ENCODE data around the gene NABP1. TPM values are rescaled to one million over a fixed set of nuclear protein-coding genes. Genes with fewer than 3 reads are reported as not detected.

Gene NABP1
- total and polyA plus RNA-seq, 10 of the 15 experiments (the other 5 are each of a cell fraction or from before 2014, with no cell fraction given), result 22.9 to 65.7 (median 39.9) TPM

DNA sequence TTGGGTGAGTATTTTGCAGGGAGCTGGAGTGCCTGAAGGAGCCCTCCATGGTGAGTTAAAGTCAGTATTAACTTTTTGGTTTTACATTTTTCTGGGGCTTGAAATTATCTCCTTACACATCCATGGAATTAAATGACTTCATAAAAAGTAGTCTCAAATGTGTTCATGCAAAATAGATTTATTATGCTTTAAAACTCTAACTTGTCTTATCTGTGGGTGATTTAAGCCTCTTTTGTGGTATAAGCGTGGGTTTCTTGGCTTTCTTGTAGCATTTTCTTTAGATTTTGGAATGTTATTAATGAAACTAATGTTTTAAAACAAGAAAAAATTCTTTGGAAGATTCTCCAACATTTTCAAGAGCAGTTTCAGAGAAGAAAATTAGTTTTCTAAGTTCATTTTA is 27.8 kb downstream of the NABP1 start (continued):
- TF ChIP-seq, protein P1, sequence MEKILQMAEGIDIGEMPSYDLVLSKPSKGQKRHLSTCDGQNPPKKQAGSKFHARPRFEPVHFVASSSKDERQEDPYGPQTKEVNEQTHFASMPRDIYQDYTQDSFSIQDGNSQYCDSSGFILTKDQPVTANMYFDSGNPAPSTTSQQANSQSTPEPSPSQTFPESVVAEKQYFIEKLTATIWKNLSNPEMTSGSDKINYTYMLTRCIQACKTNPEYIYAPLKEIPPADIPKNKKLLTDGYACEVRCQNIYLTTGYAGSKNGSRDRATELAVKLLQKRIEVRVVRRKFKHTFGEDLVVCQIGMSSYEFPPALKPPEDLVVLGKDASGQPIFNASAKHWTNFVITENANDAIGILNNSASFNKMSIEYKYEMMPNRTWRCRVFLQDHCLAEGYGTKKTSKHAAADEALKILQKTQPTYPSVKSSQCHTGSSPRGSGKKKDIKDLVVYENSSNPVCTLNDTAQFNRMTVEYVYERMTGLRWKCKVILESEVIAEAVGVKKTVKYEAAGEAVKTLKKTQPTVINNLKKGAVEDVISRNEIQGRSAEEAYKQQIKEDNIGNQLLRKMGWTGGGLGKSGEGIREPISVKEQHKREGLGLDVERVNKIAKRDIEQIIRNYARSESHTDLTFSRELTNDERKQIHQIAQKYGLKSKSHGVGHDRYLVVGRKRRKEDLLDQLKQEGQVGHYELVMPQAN (conservative IDR thresholded peaks at IDR 0.05), result no peak
- TF ChIP-seq, protein P2, sequence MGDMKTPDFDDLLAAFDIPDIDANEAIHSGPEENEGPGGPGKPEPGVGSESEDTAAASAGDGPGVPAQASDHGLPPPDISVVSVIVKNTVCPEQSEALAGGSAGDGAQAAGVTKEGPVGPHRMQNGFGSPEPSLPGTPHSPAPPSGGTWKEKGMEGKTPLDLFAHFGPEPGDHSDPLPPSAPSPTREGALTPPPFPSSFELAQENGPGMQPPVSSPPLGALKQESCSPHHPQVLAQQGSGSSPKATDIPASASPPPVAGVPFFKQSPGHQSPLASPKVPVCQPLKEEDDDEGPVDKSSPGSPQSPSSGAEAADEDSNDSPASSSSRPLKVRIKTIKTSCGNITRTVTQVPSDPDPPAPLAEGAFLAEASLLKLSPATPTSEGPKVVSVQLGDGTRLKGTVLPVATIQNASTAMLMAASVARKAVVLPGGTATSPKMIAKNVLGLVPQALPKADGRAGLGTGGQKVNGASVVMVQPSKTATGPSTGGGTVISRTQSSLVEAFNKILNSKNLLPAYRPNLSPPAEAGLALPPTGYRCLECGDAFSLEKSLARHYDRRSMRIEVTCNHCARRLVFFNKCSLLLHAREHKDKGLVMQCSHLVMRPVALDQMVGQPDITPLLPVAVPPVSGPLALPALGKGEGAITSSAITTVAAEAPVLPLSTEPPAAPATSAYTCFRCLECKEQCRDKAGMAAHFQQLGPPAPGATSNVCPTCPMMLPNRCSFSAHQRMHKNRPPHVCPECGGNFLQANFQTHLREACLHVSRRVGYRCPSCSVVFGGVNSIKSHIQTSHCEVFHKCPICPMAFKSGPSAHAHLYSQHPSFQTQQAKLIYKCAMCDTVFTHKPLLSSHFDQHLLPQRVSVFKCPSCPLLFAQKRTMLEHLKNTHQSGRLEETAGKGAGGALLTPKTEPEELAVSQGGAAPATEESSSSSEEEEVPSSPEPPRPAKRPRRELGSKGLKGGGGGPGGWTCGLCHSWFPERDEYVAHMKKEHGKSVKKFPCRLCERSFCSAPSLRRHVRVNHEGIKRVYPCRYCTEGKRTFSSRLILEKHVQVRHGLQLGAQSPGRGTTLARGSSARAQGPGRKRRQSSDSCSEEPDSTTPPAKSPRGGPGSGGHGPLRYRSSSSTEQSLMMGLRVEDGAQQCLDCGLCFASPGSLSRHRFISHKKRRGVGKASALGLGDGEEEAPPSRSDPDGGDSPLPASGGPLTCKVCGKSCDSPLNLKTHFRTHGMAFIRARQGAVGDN (IDR thresholded peaks at IDR 0.05), result no peak
- no peak for TF ChIP-seq RELA (IDR thresholded peaks at IDR 0.05; ENCODE audit: borderline replicate concordance, partially characterized antibody)

DNA sequence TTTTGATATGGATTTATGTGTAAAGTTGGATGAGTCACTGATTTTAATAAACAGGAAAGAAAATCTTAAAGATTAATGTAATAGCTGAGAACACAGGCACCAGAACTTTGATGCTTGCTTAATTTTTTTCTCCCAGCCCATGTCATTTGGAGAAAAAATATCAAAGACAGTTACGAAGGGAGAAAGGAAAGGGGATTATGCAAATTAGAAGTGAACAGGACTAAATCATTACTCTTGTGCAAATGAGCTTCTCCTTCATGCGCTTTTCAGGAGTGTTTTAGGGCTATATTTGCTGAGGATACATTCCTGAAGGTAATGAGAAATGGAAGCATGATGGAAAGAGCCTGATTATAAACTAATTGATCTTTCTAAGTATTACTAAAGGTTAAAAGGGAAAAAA is 28.9 kb downstream of the NABP1 start:
- ChIA-PET SMC1A (ENCODE audit: uncharacterized antibody, unreplicated experiment) (interaction anchor here (0.6 to 2.5 kb wide), 8 partner anchors 8 to 456 kb away, joined by 3 to 12 read pairs (median 3); no protein-coding TSS in a partner anchor), POLR2A (interaction anchor here (1.3 kb wide), 1 partner anchor 11 kb away, joined by 5 read pairs; no protein-coding TSS in a partner anchor), RAD21 (ENCODE audit: unreplicated experiment) (interaction anchor here (1.2 kb wide), 1 partner anchor 138 kb away, joined by 3 read pairs; no protein-coding TSS in a partner anchor), CTCF (interaction anchor here (0.6 to 2.8 kb wide), 9 partner anchors 11 to 456 kb away, joined by 3 to 10 read pairs (median 5); no protein-coding TSS in a partner anchor)
- BruUV-seq (replicated peaks), result no TSS peak
- H3K36me3 ChIP-seq (ENCODE audit: control insufficient read depth in 2 of 2, insufficient read depth in 2 of 2, low read length in 1 of 2), result no peaks in the 10 kb centered on the region
- no peaks in the 10 kb centered on the region for H4K20me1 ChIP-seq (ENCODE audit: control insufficient read depth, insufficient read depth)
- FAIRE-seq, result no peak
- in situ Hi-C loops (cut with MboI), result no loop called here
- 94% methylated on average over 2 of the region's 2 CpGs for WGBS (ENCODE audit: insufficient coverage, insufficient replicate concordance, low lambda C conversion rate, missing lambda C conversion rate)
- no peaks in the 10 kb centered on the region for H3K27me3 ChIP-seq (replicated peaks in 1 of 2; ENCODE audit: control insufficient read depth in 2 of 2, insufficient read depth in 2 of 2, low read length in 1 of 2)
- DNase-seq (ENCODE audit: low read depth, low spot score), result no peak
- no peak for ATAC-seq
- H3K4me3 ChIP-seq, result no peak overlapping the region
- H3K9ac ChIP-seq (ENCODE audit: control insufficient read depth, insufficient read depth, low read length), result no peak overlapping the region
- H3K79me2 ChIP-seq (ENCODE audit: control insufficient read depth, insufficient read depth, low read length), result no peaks in the 10 kb centered on the region
- no peaks in the 10 kb centered on the region for H3K9me3 ChIP-seq (replicated peaks; ENCODE audit: control insufficient read depth, insufficient read depth, low read length)
- no peak overlapping the region for H3K27ac ChIP-seq (ENCODE audit: control insufficient read depth, insufficient read depth)
- no peak overlapping the region for H2AFZ ChIP-seq (ENCODE audit: control insufficient read depth, low read depth, low read length)
- no peaks in the 10 kb centered on the region for H3K4me1 ChIP-seq (ENCODE audit: control insufficient read depth, insufficient read depth, low read length)
- H3K4me2 ChIP-seq (ENCODE audit: control insufficient read depth, insufficient read depth), result no peak overlapping the region
- intact Hi-C loops (cut with micrococcal nuclease; ENCODE audit: unreplicated experiment), result loop anchor here (10.0 kb wide), 1 partner anchor 458 kb away; no protein-coding TSS in a partner anchor
- TF ChIP-seq, protein P3, sequence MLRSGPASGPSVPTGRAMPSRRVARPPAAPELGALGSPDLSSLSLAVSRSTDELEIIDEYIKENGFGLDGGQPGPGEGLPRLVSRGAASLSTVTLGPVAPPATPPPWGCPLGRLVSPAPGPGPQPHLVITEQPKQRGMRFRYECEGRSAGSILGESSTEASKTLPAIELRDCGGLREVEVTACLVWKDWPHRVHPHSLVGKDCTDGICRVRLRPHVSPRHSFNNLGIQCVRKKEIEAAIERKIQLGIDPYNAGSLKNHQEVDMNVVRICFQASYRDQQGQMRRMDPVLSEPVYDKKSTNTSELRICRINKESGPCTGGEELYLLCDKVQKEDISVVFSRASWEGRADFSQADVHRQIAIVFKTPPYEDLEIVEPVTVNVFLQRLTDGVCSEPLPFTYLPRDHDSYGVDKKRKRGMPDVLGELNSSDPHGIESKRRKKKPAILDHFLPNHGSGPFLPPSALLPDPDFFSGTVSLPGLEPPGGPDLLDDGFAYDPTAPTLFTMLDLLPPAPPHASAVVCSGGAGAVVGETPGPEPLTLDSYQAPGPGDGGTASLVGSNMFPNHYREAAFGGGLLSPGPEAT (IDR thresholded peaks at IDR 0.05; ENCODE audit: low read depth), result no peak
- TF ChIP-seq, protein P4, sequence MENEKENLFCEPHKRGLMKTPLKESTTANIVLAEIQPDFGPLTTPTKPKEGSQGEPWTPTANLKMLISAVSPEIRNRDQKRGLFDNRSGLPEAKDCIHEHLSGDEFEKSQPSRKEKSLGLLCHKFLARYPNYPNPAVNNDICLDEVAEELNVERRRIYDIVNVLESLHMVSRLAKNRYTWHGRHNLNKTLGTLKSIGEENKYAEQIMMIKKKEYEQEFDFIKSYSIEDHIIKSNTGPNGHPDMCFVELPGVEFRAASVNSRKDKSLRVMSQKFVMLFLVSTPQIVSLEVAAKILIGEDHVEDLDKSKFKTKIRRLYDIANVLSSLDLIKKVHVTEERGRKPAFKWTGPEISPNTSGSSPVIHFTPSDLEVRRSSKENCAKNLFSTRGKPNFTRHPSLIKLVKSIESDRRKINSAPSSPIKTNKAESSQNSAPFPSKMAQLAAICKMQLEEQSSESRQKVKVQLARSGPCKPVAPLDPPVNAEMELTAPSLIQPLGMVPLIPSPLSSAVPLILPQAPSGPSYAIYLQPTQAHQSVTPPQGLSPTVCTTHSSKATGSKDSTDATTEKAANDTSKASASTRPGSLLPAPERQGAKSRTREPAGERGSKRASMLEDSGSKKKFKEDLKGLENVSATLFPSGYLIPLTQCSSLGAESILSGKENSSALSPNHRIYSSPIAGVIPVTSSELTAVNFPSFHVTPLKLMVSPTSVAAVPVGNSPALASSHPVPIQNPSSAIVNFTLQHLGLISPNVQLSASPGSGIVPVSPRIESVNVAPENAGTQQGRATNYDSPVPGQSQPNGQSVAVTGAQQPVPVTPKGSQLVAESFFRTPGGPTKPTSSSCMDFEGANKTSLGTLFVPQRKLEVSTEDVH (IDR thresholded peaks at IDR 0.05; ENCODE audit: low read depth, partially characterized antibody), result no peak
- TF ChIP-seq ETV6 (conservative IDR thresholded peaks at IDR 0.05 in 1 of 2, IDR thresholded peaks at IDR 0.05 in 1 of 2; ENCODE audit: borderline replicate concordance in 1 of 2, low read depth in 1 of 2) (no peak), ZNF24 (IDR thresholded peaks at IDR 0.05) (no peak), SRF (IDR thresholded peaks at IDR 0.05; ENCODE audit: low read depth in 2 of 2, low read length in 2 of 2) (no peak), TCF7 (IDR thresholded peaks at IDR 0.05; ENCODE audit: borderline replicate concordance) (no peak)
